HG02759 (cell line): ENCODE results near the gene BSND.

Experiments used
- ATAC-seq: cut with Tn5 transposase; IDR thresholded peaks from one replicate; pipeline ENCODE4 v1.9.1; 2021; ENCODE audit warnings: mild to moderate bottlenecking, moderate library complexity; ENCODE audit not compliant: unreplicated experiment

The BSND gene

GRCh38 chr1:54975356-54976108 is 23.2 kb upstream of the BSND start:
- no peak for ATAC-seq

- ATAC-seq, result no peak
Measured at GRCh38 chr1:54976747-54977146, 22.0 kb upstream of the BSND start.

- ATAC-seq, result no peak
Measured at GRCh38 chr1:54977533-54978297, 21.0 kb upstream of the BSND start.

- no peak for ATAC-seq
Measured at GRCh38 chr1:54978528-54979326, 20.0 kb upstream of the BSND start.

- ATAC-seq, result no peak
Measured at GRCh38 chr1:54979327-54979891, 19.3 kb upstream of the BSND start.

- no peak for ATAC-seq
Measured at GRCh38 chr1:54980046-54980527, 18.6 kb upstream of the BSND start.

- no peak for ATAC-seq
Measured at GRCh38 chr1:54980528-54981241, 18.0 kb upstream of the BSND start, which contains the start of gene TMEM61. Gene TMEM61, plus strand, starts transcription at chr1:54980628. Its CDS starts 438 bp downstream, at chr1:54981066.

- no peak for ATAC-seq
Measured at GRCh38 chr1:54981466-54981865, 17.3 kb upstream of the BSND start.

- no peak for ATAC-seq
Measured at GRCh38 chr1:54982739-54983138, 16.0 kb upstream of the BSND start.

- no peak for ATAC-seq
Measured at GRCh38 chr1:54984131-54984842, 14.4 kb upstream of the BSND start.

GRCh38 chr1:54985556-54985955 is 13.2 kb upstream of the BSND start:
- no peak for ATAC-seq

- no peak for ATAC-seq
Measured at GRCh38 chr1:54986025-54986424, 12.7 kb upstream of the BSND start.

- no peak for ATAC-seq
Measured at GRCh38 chr1:54986533-54986932, 12.2 kb upstream of the BSND start.

GRCh38 chr1:54987427-54987826 is 11.3 kb upstream of the BSND start:
- no peak for ATAC-seq

GRCh38 chr1:54987919-54988705 is 10.6 kb upstream of the BSND start:
- no peak for ATAC-seq

- no peak for ATAC-seq
Measured at GRCh38 chr1:54988975-54989374, 9.8 kb upstream of the BSND start.

- ATAC-seq, result no peak
Measured at GRCh38 chr1:54989473-54989872, 9.3 kb upstream of the BSND start.

GRCh38 chr1:54989968-54990810 is 8.5 kb upstream of the BSND start:
- ATAC-seq, result no peak
